ENCODE data around the gene AKT1.

GRCh38 chr14:104773505-104774452 is 21.8 kb downstream of the AKT1 start:
- TF ChIP-seq CTCF (IDR thresholded peaks at IDR 0.05), result no peak
- no peak for TF ChIP-seq POLR2A (IDR thresholded peaks at IDR 0.05)
